Hematopoietic multipotent progenitor cell treated with erythropoietin and hydrocortisone succinate and interleukin-3 and kit ligand, for 15 days (in vitro differentiated cells): ENCODE measurements around the gene TPI1.
A peak's percentile ranks its signal among the peaks of the same experiment; 100 is the strongest.

ENCODE experiments used
- DNase-seq: peaks from one replicate; pipeline ENCODE4 v3.0.0-alpha.2; 2015; ENCODE audit warnings: low spot score

The TPI1 gene

DNA sequence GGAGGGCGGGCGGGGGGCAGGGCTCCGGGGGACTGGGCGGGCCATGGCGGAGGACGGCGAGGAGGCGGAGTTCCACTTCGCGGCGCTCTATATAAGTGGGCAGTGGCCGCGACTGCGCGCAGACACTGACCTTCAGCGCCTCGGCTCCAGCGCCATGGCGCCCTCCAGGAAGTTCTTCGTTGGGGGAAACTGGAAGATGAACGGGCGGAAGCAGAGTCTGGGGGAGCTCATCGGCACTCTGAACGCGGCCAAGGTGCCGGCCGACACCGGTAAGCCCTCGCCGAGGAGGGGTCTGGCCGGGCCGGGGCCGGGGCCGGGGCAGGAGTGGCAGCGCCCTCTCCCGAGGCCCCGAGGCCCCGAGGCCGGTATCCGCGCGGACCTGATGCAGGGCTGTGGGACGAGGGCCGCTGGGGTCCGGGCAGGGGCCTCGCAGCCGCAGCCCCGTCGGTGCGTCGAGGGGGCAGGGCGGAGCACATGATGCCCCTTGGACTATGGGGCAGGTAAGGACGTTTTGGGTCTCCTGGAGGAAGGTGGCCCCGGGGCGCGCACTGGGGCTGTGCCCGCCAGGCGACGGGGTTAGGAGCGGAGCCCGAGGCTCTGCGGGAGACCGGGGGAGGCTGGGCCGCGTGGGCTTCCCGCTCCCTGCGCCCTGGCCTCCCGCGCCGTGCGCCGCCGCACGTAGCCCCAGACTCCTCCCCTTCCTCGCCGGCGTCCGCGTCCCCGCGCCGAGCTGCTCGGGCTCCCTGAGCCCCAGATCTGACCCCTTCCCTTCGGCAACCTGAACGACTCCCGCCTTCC, at the start of gene TPI1:
TPI1 (plus strand) TSS at position 119 of the 798 bp plus-strand sequence; CDS start at position 155, 36 bp downstream.
- DNase-seq, result peak; percentile 82

DNA sequence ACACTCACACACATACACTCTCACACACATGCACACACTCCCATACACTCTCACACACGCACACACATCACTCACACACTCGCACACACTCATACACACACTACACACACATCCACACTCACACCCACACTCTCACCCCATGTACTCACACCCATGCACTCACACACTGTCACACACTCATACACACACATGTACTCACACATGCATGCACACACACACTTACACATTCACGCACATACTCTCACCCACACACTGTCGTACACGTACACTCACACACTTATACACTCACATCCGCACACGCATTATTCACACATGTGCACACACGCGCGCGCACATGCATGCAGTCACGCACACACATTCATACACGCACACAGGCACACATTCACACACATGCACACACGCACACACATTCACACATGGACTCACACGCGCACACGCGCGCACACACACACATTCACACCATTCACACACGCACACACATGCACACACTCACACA, 49.6 kb upstream of the TPI1 start:
- DNase-seq, result no peak

DNA sequence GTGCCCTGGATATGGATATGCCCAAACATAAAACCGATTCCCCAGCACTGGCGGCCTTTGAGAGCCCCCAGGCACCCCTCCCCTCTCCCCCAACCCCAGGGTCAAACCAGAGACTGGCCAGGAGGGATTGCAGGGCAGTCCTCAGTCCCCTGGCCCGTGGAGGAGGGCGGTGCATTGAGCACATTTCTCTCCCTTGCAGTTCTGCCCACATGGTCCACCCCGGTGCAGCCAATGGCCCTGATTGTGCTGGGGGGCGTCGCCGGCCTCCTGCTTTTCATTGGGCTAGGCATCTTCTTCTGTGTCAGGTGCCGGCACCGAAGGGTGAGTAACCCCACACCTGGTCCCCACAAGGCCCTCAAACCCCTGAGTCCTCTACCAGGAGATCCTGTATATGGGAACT, 49.1 kb upstream of the TPI1 start:
- no peak for DNase-seq

DNA sequence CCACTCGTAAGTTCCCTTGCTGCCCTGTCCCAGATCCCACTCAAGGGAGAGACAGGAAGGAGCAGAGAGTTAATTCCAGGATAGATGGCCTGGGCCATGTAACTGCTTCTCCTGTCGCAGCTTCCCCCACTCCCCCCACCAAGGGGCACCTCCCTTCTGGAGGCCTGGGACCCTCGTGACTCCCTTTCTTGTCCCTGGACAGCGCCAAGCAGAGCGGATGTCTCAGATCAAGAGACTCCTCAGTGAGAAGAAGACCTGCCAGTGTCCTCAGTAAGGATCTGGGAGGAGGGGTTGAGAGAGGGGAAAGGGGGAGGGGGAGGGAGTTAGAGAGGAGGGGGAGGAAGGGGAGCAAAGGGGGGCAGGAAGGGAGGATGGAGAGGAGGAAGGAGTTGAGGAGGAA, 48.7 kb upstream of the TPI1 start:
- no peak for DNase-seq

DNA sequence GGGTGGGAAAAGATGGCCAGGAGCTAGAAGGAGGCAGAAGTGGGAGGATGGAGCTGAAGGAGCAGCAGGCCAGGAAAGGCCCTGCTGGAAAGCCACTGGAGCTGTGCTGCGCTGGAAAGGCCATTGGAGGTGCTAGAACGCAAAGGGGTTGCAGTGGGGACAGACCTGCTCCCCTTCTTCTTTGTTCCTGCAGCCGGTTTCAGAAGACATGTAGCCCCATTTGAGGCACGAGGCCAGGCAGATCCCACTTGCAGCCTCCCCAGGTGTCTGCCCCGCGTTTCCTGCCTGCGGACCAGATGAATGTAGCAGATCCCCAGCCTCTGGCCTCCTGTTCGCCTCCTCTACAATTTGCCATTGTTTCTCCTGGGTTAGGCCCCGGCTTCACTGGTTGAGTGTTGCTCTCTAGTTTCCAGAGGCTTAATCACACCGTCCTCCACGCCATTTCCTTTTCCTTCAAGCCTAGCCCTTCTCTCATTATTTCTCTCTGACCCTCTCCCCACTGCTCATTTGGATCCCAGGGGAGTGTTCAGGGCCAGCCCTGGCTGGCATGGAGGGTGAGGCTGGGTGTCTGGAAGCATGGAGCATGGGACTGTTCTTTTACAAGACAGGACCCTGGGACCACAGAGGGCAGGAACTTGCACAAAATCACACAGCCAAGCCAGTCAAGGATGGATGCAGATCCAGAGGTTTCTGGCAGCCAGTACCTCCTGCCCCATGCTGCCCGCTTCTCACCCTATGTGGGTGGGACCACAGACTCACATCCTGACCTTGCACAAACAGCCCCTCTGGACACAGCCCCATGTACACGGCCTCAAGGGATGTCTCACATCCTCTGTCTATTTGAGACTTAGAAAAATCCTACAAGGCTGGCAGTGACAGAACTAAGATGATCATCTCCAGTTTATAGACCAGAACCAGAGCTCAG, 48.0 kb upstream of the TPI1 start:
- DNase-seq, result no peak

DNA sequence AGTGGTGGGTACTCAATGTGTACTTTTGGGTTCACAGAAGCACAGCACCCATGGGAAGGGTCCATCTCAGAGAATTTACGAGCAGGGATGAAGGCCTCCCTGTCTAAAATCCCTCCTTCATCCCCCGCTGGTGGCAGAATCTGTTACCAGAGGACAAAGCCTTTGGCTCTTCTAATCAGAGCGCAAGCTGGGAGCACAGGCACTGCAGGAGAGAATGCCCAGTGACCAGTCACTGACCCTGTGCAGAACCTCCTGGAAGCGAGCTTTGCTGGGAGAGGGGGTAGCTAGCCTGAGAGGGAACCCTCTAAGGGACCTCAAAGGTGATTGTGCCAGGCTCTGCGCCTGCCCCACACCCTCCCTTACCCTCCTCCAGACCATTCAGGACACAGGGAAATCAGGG, 47.2 kb upstream of the TPI1 start:
- DNase-seq, result no peak

DNA sequence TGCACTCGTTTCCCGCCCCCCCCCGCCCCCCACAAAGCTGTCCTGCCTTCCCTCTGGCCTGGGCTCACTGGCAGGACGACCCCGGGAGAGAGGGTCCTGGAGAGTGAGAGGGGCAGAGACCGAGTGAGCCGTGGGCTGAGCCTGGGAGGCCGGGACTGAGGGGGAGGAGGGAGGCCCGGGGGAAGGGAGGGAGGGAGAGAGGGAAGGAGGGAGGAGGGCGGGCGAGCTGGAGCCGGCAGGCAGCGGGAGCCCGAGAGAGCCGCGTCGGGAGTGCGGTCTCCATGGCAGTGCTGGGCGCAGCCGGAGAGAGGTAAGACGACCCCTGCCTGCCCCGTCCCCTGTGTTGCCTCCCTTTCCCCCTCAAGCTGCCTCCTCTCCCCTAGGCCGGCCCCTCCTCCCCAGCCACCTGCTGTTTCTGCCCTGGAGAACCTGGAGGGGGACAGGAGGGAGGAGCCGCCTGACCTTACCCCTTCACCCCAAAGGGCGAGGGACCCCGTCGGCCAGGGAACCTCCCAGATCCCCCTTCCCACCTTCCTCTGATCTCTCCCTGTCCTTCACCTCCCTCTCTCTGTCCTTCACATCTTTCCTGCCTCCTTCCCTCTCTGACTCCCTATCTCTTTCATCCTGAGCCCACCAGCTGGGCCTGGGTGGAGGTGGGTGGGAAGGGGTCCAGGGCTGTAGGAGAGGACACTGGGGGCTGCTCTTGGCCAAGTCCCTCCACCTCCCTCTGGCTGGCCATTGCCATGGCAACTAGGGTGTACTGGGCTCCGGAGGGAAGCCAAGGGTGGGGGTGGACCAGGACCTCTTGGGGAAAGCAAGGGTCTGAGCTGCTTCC, 45.5 kb upstream of the TPI1 start, which contains the start of gene GPR162:
GPR162 (plus strand) TSS at position 231 of the 835 bp plus-strand sequence. CDS start 2,078 bp downstream, outside the sequence.
- DNase-seq, result no peak

DNA sequence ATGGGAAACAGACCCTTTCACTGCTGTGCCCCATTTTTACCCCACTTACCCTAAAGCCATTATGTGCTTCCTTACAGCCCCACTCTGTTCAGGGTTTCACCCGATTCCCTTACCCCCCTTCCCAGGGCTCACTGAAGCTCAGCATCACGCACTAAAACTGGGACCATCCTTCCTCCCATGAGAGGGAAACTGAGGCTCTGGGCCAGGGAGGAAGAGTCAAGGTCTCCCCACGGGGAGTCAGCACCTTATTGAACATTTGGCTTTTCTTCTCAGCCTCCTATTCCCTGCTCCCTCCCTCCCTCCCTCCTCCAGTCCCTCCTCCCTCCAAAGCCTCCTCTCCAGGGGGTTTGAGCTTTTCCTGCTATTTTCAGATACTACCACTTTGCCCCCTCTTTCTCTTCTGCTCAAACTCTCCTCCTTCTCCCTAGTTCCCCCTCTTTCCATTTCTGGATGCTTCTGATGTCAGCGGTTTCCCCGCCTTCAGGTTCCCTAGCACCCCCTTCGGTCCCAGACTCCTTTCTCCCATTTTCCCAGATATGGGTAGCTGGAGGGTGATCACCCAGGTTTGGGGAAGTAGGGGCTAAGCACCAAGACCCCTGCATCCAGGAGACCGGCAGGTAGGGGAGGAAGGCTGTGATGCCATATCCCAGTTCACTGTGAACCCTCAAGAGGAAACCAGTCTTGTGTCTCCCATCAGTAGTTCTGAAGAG, 44.8 kb upstream of the TPI1 start:
- DNase-seq, result no peak

DNA sequence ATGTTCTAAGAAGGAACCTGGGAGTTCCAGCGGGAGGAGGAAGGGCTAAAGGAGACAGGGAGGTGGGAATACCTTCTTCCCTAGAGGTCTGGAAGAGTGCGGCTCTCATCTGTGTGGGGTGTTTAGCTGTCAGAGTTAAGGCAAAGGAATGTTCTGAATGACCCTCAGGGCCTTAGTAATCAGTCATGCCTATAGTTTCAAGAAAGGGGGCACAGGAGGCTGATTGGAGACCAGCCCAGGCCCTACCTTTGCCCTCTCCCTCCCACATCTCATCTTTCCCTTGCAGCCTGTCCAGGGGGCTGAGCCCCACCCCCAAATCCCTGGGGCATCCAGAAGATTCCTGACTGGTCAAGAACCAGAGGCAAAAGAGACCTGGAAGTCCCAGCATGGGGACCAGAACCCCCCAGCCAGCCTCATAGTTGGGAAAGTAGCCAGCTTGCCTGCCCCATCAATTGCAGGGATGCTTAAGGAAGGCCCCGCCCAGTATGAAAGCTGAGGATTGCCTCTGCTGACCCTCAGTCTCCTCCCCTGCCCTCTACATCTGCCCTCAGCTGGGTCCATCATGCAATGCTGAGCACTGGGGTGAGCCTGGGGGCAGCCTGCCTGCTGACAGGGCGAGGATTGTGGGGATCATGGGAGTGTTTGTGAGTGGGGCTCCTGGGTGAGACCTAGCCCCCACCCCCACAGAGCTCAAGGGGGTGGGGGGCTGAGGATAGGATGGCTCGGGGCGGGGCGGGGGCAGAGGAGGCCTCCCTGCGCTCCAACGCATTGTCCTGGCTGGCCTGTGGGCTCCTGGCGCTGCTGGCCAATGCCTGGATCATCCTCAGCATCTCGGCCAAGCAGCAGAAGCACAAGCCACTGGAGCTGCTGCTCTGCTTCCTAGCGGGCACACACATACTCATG, 43.9 kb upstream of the TPI1 start:
- DNase-seq, result no peak

DNA sequence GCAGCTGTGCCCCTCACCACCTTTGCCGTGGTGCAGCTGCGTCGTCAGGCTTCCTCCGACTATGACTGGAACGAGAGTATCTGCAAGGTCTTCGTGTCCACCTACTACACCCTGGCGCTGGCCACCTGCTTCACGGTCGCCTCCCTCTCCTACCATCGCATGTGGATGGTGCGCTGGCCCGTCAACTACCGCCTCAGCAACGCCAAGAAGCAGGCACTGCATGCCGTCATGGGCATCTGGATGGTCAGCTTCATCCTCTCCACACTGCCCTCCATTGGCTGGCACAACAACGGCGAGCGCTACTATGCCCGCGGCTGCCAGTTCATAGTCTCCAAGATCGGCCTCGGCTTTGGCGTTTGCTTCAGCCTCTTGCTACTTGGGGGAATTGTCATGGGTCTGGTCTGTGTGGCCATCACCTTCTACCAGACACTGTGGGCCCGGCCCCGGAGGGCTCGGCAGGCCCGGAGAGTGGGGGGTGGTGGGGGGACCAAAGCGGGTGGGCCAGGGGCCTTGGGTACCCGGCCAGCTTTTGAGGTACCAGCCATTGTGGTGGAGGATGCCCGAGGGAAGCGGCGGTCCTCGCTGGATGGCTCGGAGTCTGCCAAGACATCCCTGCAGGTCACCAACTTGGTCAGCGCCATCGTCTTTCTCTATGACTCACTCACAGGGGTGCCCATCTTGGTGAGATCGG, 43.1 kb upstream of the TPI1 start:
- DNase-seq, result no peak

DNA sequence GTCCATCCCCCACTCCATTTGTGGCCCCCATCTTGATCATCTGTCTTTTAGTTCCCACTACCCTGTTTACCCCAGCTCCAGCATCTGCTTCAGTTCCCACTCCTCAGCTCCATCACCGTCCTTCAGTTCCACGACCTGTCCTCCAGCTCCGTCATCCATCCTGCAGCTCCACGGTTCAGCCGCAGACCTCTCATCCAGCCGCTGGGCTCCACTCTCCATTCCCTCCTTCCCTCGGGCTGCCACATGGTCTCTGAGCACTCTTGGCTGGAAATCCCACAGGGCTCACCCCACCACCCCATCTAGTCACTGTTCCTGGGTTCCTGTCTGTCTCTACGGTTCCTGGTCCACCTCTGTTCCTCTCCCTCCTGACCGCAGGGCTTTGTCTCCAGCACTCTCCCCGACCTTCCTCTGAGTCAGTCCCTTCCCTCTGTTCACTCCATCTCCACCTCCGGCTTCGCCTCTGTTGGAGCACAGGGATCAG, 42.4 kb upstream of the TPI1 start:
- no peak for DNase-seq

DNA sequence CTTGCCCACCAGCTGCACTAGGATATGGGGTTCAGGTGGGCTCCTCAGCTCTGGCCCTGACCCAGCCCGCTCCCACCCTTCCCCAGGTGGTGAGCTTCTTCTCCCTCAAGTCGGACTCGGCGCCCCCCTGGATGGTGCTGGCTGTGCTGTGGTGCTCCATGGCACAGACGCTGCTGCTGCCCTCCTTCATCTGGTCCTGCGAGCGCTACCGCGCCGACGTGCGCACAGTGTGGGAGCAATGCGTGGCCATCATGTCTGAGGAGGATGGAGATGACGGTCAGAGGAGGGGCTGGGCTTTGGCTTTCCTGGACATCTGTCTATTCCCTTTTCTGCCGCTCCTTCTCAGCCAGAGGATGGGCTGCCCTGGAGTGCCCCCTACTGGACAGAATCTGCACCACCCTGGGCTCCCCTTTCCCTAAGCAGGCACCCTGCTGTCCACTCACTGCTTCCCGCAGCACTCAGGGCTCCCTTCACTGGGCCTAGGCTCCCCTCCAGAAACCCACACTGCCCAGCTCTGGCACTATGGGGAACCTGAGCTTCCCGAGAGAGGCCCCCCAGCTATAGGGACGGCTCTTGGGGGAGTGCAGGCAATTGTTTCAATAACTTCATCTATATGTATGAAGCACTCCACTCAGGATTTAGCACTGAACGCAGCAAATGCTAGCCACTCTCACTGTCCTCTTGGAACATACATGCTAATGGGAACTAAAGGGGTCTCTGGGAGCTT, 41.8 kb upstream of the TPI1 start:
- DNase-seq, result peak; percentile 76

DNA sequence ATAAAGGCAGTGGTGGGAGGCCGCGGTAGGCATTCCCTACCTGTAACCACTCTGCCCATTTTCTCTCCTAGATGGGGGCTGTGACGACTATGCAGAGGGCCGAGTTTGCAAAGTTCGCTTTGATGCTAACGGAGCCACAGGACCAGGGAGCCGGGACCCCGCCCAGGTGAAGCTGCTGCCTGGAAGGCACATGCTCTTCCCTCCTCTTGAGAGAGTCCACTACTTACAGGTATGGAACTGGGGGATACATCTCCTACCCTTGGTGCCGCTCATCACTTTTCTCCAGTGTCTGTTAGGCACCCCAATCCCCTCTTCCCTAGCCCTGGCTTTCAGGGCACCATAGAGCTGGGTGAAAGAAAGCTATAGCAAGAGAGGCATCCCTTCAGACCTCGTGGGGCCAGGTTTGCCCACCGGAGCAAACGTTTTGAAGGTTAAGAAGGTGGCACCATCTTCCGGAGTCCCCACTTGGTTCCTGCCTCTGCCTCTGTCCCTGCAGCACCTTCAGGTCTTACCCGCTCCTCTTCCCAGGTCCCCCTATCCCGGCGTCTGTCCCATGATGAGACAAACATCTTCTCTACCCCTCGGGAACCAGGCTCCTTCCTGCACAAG, 41.1 kb upstream of the TPI1 start:
- no peak for DNase-seq

DNA sequence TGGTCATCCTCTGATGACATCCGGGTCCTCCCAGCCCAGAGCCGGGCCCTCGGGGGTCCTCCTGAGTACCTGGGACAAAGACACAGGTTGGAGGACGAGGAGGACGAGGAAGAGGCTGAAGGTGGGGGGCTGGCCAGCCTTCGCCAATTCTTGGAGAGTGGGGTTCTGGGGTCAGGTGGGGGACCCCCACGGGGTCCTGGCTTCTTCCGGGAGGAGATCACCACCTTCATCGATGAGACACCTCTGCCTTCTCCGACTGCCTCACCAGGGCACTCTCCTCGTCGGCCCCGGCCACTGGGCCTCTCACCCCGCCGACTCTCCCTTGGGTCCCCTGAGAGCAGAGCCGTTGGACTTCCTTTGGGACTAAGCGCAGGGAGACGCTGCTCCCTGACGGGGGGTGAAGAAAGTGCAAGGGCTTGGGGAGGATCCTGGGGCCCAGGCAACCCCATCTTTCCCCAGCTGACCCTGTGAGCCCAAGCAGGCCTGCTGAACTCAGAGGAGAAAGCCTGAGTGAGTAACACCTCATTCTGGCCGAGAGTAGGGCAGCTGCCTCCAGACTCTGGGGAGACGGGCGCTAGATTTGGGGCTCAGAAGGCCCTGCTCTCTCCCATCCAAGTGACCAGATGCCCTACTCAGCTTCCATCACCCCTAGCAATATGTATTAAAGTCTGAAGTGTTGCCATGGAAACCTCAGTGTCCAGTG, 40.4 kb upstream of the TPI1 start:
- DNase-seq, result no peak

DNA sequence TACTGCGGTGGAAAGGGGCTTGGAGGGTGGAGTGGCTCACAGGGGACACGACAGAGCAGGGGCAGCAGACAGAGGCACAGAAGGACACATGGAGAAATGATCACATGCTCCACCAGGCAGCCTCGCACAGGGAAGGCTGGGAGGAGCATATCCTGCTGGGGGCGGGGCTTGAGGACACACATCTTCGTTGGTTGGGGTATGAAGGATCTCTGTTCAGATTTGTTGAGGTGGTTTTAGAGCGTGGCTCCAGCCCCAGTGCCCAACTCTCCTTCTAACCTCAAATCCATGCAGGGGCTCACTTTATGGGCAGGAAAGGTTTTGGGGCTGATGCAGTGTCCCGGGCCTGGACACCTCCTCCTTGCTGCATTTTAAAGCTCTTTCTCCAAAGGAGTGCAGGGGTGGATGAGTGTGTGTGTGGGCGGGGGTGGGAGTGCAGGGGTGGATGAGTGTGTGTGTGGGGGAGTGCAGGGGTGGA, 39.9 kb upstream of the TPI1 start:
- no peak for DNase-seq

DNA sequence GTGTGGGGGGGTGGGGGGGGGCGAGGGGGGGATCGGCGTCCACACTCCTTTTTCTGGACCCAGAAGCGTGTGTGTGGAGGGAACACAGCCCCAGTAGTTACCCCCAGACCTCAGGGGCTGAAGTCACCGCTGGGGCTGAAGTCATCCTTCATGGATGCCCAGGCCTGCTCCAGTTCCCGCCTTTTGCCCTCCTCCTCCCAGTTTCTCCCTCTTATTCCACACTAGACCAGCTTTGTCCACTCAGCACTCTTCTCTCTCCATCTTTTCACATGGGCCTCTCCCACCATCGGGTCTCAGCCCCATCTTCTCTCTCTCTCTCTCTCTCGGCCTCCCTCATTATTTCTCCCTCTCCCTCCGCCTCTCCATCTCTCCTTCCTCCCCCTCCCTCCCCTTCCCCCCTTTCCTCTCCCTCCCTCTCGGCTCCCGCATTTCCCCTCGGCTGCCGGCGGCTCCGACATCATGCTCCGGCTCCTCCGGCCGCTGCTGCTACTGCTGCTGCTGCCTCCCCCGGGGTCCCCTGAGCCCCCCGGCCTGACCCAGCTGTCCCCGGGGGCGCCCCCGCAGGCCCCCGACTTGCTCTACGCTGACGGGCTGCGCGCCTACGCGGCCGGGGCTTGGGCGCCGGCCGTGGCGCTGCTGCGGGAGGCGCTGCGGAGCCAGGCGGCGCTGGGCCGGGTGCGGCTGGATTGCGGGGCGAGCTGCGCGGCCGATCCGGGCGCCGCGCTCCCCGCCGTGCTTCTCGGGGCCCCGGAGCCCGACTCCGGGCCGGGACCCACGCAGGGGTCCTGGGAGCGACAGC, 39.1 kb upstream of the TPI1 start, which contains the start of gene P3H3:
P3H3 (plus strand) TSS at position 426 of the 799 bp plus-strand sequence; CDS start at position 460, 34 bp downstream.
- DNase-seq, result no peak
